ENCODE measurements around the gene USP17L27. TPM values are rescaled to one million over a fixed set of nuclear protein-coding genes. Genes with fewer than 3 reads are reported as not detected.
"Not testable (repeated sequence)": the region's sequence is repeated elsewhere in the genome, so short reads cannot be mapped to it uniquely, and the experiment has no call there.

The USP17L27 gene, protein sequence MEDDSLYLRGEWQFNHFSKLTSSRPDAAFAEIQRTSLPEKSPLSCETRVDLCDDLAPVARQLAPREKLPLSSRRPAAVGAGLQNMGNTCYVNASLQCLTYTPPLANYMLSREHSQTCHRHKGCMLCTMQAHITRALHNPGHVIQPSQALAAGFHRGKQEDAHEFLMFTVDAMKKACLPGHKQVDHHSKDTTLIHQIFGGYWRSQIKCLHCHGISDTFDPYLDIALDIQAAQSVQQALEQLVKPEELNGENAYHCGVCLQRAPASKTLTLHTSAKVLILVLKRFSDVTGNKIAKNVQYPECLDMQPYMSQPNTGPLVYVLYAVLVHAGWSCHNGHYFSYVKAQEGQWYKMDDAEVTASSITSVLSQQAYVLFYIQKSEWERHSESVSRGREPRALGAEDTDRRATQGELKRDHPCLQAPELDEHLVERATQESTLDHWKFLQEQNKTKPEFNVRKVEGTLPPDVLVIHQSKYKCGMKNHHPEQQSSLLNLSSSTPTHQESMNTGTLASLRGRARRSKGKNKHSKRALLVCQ
- not detected for total RNA-seq

- H3K9me3 ChIP-seq; H3K27ac ChIP-seq; H3K27me3 ChIP-seq; H3K36me3 ChIP-seq; in situ Hi-C loops (cut with MboI; ENCODE audit: low pct_ligation_motif_present in 1 of 4, low pct_unique_long_range_greater_than_20kb in 1 of 4, low sequenced_read_pairs in 3 of 4); DNase-seq; intact Hi-C loops (cut with DNase I; ENCODE audit: low total_unique reads); H3K4me3 ChIP-seq; H3K4me1 ChIP-seq: not testable (repeated sequence)
- WGBS, 2 donors (ENCODE audit: low coverage in 1 of 2): no CpG with 5 or more reads among the region's 15 CpGs
Measured at GRCh38 chr4:9343848-9344247, at the start of gene USP17L27. TSS of gene USP17L27 (plus strand) at chr4:9344148. CDS start at chr4:9344148, 0 bp downstream.

GRCh38 chr4:9324191-9324590, 19.8 kb upstream of the USP17L27 start:
- DNase-seq; H3K36me3 ChIP-seq; H3K4me3 ChIP-seq; H3K27ac ChIP-seq; intact Hi-C loops (cut with DNase I; ENCODE audit: low total_unique reads); H3K27me3 ChIP-seq; H3K4me1 ChIP-seq; H3K9me3 ChIP-seq; in situ Hi-C loops (cut with MboI; ENCODE audit: low pct_ligation_motif_present in 1 of 4, low pct_unique_long_range_greater_than_20kb in 1 of 4, low sequenced_read_pairs in 3 of 4): not testable (repeated sequence)
- 83 to 84% methylated on average over 4 to 5 of the region's 13 CpGs for WGBS, 2 donors (ENCODE audit: low coverage in 1 of 2)

GRCh38 chr4:9324865-9325264, 19.1 kb upstream of the USP17L27 start, which contains the start of gene USP17L24:
TSS of gene USP17L24 (plus strand) at chr4:9325165. CDS start at chr4:9325165, 0 bp downstream.
- H3K4me3 ChIP-seq; H3K9me3 ChIP-seq; in situ Hi-C loops (cut with MboI; ENCODE audit: low pct_ligation_motif_present in 1 of 4, low pct_unique_long_range_greater_than_20kb in 1 of 4, low sequenced_read_pairs in 3 of 4); intact Hi-C loops (cut with DNase I; ENCODE audit: low total_unique reads); H3K27ac ChIP-seq; H3K27me3 ChIP-seq; H3K4me1 ChIP-seq; H3K36me3 ChIP-seq; DNase-seq: not testable (repeated sequence)
- no CpG with 5 or more reads among the region's 15 CpGs for WGBS, 2 donors (ENCODE audit: low coverage in 1 of 2)

- not testable (repeated sequence) for H3K27ac ChIP-seq
Measured at GRCh38 chr4:9329611-9330010, 14.3 kb upstream of the USP17L27 start, which contains the start of gene USP17L25. TSS of gene USP17L25 (plus strand) at chr4:9329911. CDS start at chr4:9329911, 0 bp downstream.

GRCh38 chr4:9334358-9334757, 9.6 kb upstream of the USP17L27 start, which contains the start of gene USP17L26:
TSS of gene USP17L26 (plus strand) at chr4:9334658. CDS start at chr4:9334658, 0 bp downstream.
- H3K27ac ChIP-seq; in situ Hi-C loops (cut with MboI; ENCODE audit: low pct_ligation_motif_present in 1 of 4, low pct_unique_long_range_greater_than_20kb in 1 of 4, low sequenced_read_pairs in 3 of 4); H3K9me3 ChIP-seq; H3K27me3 ChIP-seq; DNase-seq; H3K36me3 ChIP-seq; H3K4me1 ChIP-seq; intact Hi-C loops (cut with DNase I; ENCODE audit: low total_unique reads); H3K4me3 ChIP-seq: not testable (repeated sequence)
- WGBS, 2 donors (ENCODE audit: low coverage in 1 of 2): no CpG with 5 or more reads among the region's 15 CpGs

More at GRCh38 chr4:9329611-9330010, 14.3 kb upstream of the USP17L27 start, which contains the start of gene USP17L25:
- intact Hi-C loops (cut with DNase I; ENCODE audit: low total_unique reads); H3K27me3 ChIP-seq; H3K4me1 ChIP-seq; H3K4me3 ChIP-seq; DNase-seq; H3K36me3 ChIP-seq; in situ Hi-C loops (cut with MboI; ENCODE audit: low pct_ligation_motif_present in 1 of 4, low pct_unique_long_range_greater_than_20kb in 1 of 4, low sequenced_read_pairs in 3 of 4); H3K9me3 ChIP-seq: not testable (repeated sequence)
- no CpG with 5 or more reads among the region's 15 CpGs for WGBS, 2 donors (ENCODE audit: low coverage in 1 of 2)

- in situ Hi-C loops (cut with MboI; ENCODE audit: low pct_ligation_motif_present in 1 of 4, low pct_unique_long_range_greater_than_20kb in 1 of 4, low sequenced_read_pairs in 3 of 4); H3K4me1 ChIP-seq; DNase-seq: not testable (repeated sequence)
Measured at GRCh38 chr4:9339103-9339502, 4.8 kb upstream of the USP17L27 start, which contains the start of gene USP17L5. TSS of gene USP17L5 (plus strand) at chr4:9339403. CDS start at chr4:9339403, 0 bp downstream.

DNA sequence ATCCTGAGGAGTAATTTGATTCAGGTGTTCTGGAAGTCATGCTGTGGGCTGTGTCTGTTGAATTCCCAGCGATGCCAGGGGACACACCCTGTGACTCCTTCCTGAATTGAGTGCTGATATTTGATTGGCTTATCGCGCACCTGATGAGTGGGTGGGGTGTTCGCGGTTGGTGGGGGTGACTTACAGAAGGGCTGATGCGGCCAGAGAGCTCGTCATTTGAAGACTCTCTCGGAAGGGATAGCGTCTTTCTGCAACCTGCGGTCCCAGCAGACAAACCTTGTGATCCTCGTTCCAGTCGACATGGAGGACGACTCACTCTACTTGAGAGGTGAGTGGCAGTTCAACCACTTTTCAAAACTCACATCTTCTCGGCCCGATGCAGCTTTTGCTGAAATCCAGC, 4.6 kb downstream of the USP17L27 start, which contains the start of gene USP17L28:
Gene USP17L28, plus strand, starts transcription at position 301 of the 400 bp plus-strand sequence. Its CDS starts 0 bp downstream, at position 301.
- H3K4me1 ChIP-seq; H3K9me3 ChIP-seq; H3K36me3 ChIP-seq; intact Hi-C loops (cut with DNase I; ENCODE audit: low total_unique reads); DNase-seq; in situ Hi-C loops (cut with MboI; ENCODE audit: low pct_ligation_motif_present in 1 of 4, low pct_unique_long_range_greater_than_20kb in 1 of 4, low sequenced_read_pairs in 3 of 4); H3K4me3 ChIP-seq; H3K27me3 ChIP-seq; H3K27ac ChIP-seq: not testable (repeated sequence)
- no CpG with 5 or more reads among the region's 15 CpGs for WGBS, 2 donors (ENCODE audit: low coverage in 1 of 2)

More at GRCh38 chr4:9339103-9339502, 4.8 kb upstream of the USP17L27 start, which contains the start of gene USP17L5:
- H3K27ac ChIP-seq; H3K36me3 ChIP-seq; H3K9me3 ChIP-seq; H3K27me3 ChIP-seq; intact Hi-C loops (cut with DNase I; ENCODE audit: low total_unique reads); H3K4me3 ChIP-seq: not testable (repeated sequence)
- no CpG with 5 or more reads among the region's 15 CpGs for WGBS, 2 donors (ENCODE audit: low coverage in 1 of 2)

GRCh38 chr4:9350866-9351265, 6.9 kb downstream of the USP17L27 start:
- no CpG with 5 or more reads among the region's 18 CpGs for WGBS, 2 donors (ENCODE audit: low coverage in 1 of 2)
- H3K9me3 ChIP-seq; in situ Hi-C loops (cut with MboI; ENCODE audit: low pct_ligation_motif_present in 1 of 4, low pct_unique_long_range_greater_than_20kb in 1 of 4, low sequenced_read_pairs in 3 of 4); H3K27ac ChIP-seq; H3K4me1 ChIP-seq; H3K36me3 ChIP-seq; intact Hi-C loops (cut with DNase I; ENCODE audit: low total_unique reads); DNase-seq; H3K4me3 ChIP-seq; H3K27me3 ChIP-seq: not testable (repeated sequence)

GRCh38 chr4:9353338-9353737, 9.4 kb downstream of the USP17L27 start, which contains the start of gene USP17L29:
TSS of gene USP17L29 (plus strand) at chr4:9353638. CDS start at chr4:9353638, 0 bp downstream.
- WGBS, 2 donors (ENCODE audit: low coverage in 1 of 2): no CpG with 5 or more reads among the region's 15 CpGs
- in situ Hi-C loops (cut with MboI; ENCODE audit: low pct_ligation_motif_present in 1 of 4, low pct_unique_long_range_greater_than_20kb in 1 of 4, low sequenced_read_pairs in 3 of 4); H3K36me3 ChIP-seq: not testable (repeated sequence)

GRCh38 chr4:9362829-9363228, 18.9 kb downstream of the USP17L27 start, which contains the start of gene USP17L30:
TSS of gene USP17L30 (plus strand) at chr4:9363129. CDS start at chr4:9363129, 0 bp downstream.
- H3K4me1 ChIP-seq; DNase-seq; intact Hi-C loops (cut with DNase I; ENCODE audit: low total_unique reads); H3K27me3 ChIP-seq; H3K36me3 ChIP-seq; H3K4me3 ChIP-seq; H3K9me3 ChIP-seq; in situ Hi-C loops (cut with MboI; ENCODE audit: low pct_ligation_motif_present in 1 of 4, low pct_unique_long_range_greater_than_20kb in 1 of 4, low sequenced_read_pairs in 3 of 4); H3K27ac ChIP-seq: not testable (repeated sequence)
- WGBS, 2 donors (ENCODE audit: low coverage in 1 of 2): no CpG with 5 or more reads among the region's 15 CpGs

More at GRCh38 chr4:9353338-9353737, 9.4 kb downstream of the USP17L27 start, which contains the start of gene USP17L29:
- H3K4me1 ChIP-seq; intact Hi-C loops (cut with DNase I; ENCODE audit: low total_unique reads); H3K27me3 ChIP-seq; DNase-seq; H3K27ac ChIP-seq; H3K4me3 ChIP-seq; H3K9me3 ChIP-seq: not testable (repeated sequence)
